NB4 (cell line): ENCODE results near the gene TMTC3.

Experiments
- DNase-seq: peaks from one replicate; pipeline ENCODE4 v3.0.0; 2010; ENCODE audit warnings: low read depth
- H3K4me3 ChIP-seq: one replicate; pipeline ENCODE4 v1.5.1; 2011; ENCODE audit warnings: mild to moderate bottlenecking, low read depth, low read length, moderate library complexity
- MYC ChIP-seq: IDR thresholded peaks from 2 replicates; pipeline ENCODE4 v1.6.1; 2011; ENCODE audit warnings: low read depth, low read length
- POLR2A ChIP-seq: IDR thresholded peaks from 2 replicates; pipeline ENCODE4 v1.6.1; 2011; ENCODE audit warnings: mild to moderate bottlenecking; ENCODE audit not compliant: insufficient read length; ENCODE audit errors: extremely low read depth
- TF ChIP-seq, protein P1 (sequence below): IDR thresholded peaks from 2 replicates; pipeline ENCODE4 v1.6.1; 2011; ENCODE audit warnings: low read depth, low read length
- TF ChIP-seq, protein P2 (sequence below): IDR thresholded peaks from one replicate; pipeline ENCODE4 v1.5.1; 2012; ENCODE audit warnings: low read depth, low read length

TMTC3 gene

DNA sequence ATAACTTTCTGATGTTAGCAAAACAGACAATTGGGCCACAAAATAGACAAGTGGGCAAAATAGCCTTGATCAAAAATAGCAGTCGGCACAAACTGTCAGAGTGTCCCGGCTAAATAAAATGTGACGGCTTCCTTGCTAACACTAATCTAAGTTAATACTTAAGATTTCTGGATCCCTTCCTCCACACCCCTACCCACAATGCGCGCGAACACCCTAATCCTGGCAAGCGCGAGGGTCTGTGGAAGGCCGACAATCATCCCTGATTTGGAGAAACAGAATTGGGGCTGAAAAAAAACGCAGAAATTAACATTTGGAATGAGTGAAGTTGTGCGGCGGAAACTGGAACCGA, 708 bp upstream of the TMTC3 start:
- TF ChIP-seq POLR2A (no peak), MYC (no peak)
- TF ChIP-seq, protein P1, sequence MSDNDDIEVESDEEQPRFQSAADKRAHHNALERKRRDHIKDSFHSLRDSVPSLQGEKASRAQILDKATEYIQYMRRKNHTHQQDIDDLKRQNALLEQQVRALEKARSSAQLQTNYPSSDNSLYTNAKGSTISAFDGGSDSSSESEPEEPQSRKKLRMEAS = no peak
- TF ChIP-seq, protein P2, sequence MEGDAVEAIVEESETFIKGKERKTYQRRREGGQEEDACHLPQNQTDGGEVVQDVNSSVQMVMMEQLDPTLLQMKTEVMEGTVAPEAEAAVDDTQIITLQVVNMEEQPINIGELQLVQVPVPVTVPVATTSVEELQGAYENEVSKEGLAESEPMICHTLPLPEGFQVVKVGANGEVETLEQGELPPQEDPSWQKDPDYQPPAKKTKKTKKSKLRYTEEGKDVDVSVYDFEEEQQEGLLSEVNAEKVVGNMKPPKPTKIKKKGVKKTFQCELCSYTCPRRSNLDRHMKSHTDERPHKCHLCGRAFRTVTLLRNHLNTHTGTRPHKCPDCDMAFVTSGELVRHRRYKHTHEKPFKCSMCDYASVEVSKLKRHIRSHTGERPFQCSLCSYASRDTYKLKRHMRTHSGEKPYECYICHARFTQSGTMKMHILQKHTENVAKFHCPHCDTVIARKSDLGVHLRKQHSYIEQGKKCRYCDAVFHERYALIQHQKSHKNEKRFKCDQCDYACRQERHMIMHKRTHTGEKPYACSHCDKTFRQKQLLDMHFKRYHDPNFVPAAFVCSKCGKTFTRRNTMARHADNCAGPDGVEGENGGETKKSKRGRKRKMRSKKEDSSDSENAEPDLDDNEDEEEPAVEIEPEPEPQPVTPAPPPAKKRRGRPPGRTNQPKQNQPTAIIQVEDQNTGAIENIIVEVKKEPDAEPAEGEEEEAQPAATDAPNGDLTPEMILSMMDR = no peak
- no peak for DNase-seq
- peak overlapping the region; percentile 94 for H3K4me3 ChIP-seq

DNA sequence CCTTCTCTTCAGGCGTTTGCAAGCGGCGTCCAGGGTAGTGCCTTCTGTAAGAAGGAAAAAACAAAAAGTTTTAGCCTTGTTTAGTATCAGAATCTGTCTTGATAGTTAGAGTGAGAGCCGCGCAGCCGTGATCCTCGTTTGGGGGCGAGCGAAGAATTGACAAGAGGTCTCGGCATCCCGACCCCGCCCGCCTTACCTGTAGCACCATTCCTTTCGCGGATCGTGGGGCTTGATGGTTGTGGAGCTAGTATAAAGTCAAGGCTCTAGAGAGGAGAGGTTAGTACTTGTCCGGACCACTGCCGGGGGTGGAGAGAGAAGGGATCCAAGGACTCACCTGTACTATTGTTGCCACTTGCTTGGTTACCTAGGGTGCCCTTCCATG, 494 bp downstream of the TMTC3 start:
- no peak for DNase-seq
- H3K4me3 ChIP-seq = peak overlapping the region; percentile 94
- TF ChIP-seq, protein P1 = no peak
- TF ChIP-seq MYC = no peak

DNA sequence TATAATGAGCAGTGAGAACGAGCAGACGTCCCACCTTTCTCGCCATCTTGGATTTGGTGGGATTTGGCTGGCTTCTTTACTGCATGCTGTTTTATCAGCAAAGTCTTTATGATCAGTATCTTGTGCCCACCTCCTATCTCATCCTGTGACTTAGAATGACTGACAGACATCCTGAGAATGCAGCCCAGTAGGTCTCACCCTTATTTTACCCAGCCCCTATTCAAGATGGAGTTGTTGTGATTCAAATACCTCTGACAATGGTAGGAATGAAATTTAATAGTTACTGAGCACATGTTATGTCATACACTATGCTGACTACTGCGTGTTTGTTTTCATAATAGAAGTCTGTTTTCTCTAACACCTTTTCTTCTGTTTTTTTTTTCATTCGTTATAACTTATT, 1.9 kb downstream of the TMTC3 start:
- TF ChIP-seq, protein P2 = no peak
- no peak for DNase-seq
- H3K4me3 ChIP-seq = peak overlapping the region; percentile 2

DNA sequence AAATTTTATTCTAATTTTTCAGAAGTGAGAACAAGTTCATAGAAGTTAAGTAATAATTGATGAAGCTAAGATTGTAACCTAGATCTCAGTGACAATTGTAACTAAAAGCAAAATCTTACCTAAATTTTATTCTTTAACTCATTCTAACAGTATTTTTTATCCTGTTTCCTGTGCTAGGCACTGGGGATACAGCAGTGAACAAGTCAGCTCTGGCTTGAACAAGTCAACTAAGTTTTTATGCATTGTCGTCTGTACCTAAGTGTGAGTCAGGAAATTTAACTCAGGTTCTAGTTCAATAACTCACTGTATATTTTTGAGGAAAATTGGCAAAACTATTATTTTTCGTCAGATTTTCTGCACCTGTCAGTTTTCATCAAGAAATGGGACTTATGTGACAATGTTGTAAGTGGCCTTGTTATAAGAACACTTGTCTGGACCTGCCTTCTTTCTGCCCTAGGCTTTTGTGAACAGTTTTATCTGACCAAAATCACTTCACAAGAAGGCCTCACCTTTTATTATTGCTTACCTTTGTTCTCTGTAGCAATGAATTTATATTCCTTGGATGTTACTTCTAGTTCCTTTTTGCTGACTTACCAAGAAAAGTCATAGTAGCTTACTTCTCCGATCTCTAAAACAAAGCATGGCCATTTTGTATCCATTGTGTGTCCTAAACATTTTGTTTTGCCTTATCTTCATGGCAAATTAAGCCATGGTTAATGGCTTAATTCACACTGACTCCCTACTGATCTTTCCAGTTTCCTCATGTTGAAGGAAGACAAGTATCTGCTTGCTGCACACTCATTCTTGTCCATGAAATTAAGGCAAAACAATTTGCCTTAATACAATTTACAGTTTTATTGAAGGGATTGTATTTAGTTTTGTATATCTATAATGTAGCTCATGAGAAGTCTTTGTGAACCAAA, 2.7 kb downstream of the TMTC3 start:
- no peak for DNase-seq
- TF ChIP-seq, protein P1 = no peak
- TF ChIP-seq, protein P2 = no peak
- no peak for TF ChIP-seq MYC
- TF ChIP-seq POLR2A = no peak
- no peak overlapping the region for H3K4me3 ChIP-seq

DNA sequence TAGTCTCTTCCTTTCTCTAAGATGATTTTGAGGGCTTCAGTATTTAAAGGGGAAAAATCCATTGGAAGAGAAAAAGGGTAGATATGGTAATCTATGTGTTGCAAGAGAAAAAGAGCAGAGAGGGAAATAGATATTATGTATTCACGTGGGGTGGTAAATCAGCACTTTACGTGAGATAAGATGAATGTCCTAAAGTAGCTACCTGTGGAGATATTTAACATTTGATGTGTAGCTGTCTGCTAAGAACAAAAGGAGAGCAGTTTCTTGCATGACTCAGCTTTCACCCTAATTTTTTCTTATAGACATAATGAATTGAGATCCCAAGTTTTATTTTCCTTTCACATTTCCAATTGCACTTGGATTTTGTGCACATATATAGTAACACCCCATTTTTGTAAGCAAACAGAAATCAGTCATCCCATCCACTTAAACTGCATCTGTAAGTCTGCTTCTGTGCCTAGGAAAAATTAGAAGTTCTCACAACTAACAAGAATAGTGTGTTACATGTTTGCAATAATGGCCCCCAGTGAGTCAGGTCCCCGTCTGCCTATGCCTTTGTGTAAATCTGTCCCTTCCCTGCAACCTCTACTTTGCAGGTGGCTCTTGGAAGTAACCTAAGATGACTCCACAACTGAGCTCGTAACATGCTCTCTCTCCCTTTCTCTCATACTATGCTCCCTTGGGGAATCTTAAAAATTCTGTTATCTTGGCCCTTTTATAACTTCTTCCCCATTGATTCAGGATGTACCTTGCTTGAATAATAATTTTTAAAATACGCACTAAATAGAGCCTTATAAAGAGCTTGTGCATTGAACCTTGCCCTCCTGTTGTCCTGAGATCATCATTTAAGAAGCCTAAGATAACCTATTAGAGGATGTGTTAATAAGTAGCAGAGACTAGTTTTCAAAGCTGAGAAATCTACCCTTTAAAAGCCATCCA, 3.7 kb downstream of the TMTC3 start:
- TF ChIP-seq, protein P1 = no peak
- TF ChIP-seq MYC (no peak), POLR2A (no peak)
- TF ChIP-seq, protein P2 = no peak
- no peak overlapping the region for H3K4me3 ChIP-seq
- DNase-seq = no peak

DNA sequence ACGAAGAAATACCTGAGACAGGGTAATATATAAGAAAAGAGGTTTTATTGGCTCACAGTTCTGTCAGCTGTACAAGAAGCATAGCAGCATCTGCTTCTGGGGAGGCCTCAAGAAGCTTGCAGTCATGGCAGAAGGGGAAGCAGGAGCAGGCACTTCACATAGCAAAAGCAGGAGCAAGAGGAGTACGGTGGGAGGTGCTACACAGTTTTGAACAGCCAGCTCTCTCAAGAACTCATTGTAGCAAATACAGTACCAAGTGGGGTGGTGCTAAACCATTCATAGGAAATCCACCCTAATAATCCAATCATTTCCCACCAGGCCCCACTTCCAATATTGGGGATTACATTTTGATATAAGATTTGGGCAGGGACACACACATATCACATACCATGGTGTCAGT, 8.0 kb downstream of the TMTC3 start:
- TF ChIP-seq POLR2A = no peak
- TF ChIP-seq, protein P2 = no peak
- TF ChIP-seq, protein P1 = no peak
- TF ChIP-seq MYC = no peak
- no peak overlapping the region for H3K4me3 ChIP-seq
- no peak for DNase-seq
